CD4-positive, CD25-positive, alpha-beta regulatory T cell (primary cell): ENCODE measurements around the gene ESPN. TPM values are rescaled to one million over a fixed set of nuclear protein-coding genes. Genes with fewer than 3 reads are reported as not detected.
A peak's percentile ranks its signal among the peaks of the same experiment; 100 is the strongest.

Experiments used
- ATAC-seq, 2 donors: fragments of 150-1000 bp; cut with Tn5 transposase; one replicate each; pipeline ENCODE4 v1.10.0; 2021; ENCODE audit warnings: low read depth in 2 of 2, moderate number of reproducible peaks in 2 of 2, moderate library complexity in 1 of 2
- DNase-seq, 3 donors: peaks; one replicate each; pipeline versions ENCODE4 v3.0.0 to v3.0.0-alpha.2; 2012 to 2022; ENCODE audit warnings: mixed read lengths in 1 of 3
- H3K27ac ChIP-seq: one replicate; pipeline ENCODE4 v1.7.0; 2013; ENCODE audit warnings: mild to moderate bottlenecking, low read length; ENCODE audit not compliant: insufficient read depth, poor library complexity, severe bottlenecking
- H3K27me3 ChIP-seq: one replicate; pipeline ENCODE4 v1.7.0; 2013; ENCODE audit warnings: low read length; ENCODE audit not compliant: control insufficient read depth, insufficient read depth
- H3K36me3 ChIP-seq: one replicate; pipeline ENCODE4 v1.7.0; 2013; ENCODE audit warnings: mild to moderate bottlenecking, low read length, moderate library complexity; ENCODE audit not compliant: control insufficient read depth, insufficient read depth
- H3K4me1 ChIP-seq: 2 replicates; pipeline ENCODE4 v1.7.0; 2013; ENCODE audit warnings: mild to moderate bottlenecking, low read length; ENCODE audit not compliant: insufficient read depth, control insufficient read depth, poor library complexity, severe bottlenecking
- H3K4me3 ChIP-seq: one replicate; pipeline ENCODE4 v1.7.0; 2013; ENCODE audit warnings: low read depth, mild to moderate bottlenecking, low read length, moderate library complexity
- H3K9me3 ChIP-seq, 2 experiments: 1 replicate in 1 of 2; 2 replicates in 1 of 2; pipeline ENCODE4 v1.7.0; 2013; ENCODE audit warnings: low read length in 2 of 2, mild to moderate bottlenecking in 1 of 2, moderate library complexity in 1 of 2; ENCODE audit not compliant: control insufficient read depth in 2 of 2
- H3K27ac Mint-ChIP-seq, 3 donors: one replicate each; pipeline ENCODE4 v1.8.0; 2020 to 2022; ENCODE audit warnings: mild to moderate bottlenecking in 3 of 3, mixed read lengths in 3 of 3, moderate library complexity in 2 of 3
- H3K27me3 Mint-ChIP-seq: one replicate; pipeline ENCODE4 v1.8.0; 2022; ENCODE audit warnings: mild to moderate bottlenecking, mixed read lengths
- H3K36me3 Mint-ChIP-seq: one replicate; pipeline ENCODE4 v1.8.0; 2020; ENCODE audit warnings: mixed read lengths
- H3K4me1 Mint-ChIP-seq, 4 donors: one replicate each; pipeline ENCODE4 v1.8.0; 2020 to 2022; ENCODE audit warnings: mixed read lengths in 4 of 4, mild to moderate bottlenecking in 1 of 4
- H3K4me3 Mint-ChIP-seq, 4 donors: one replicate each; pipeline ENCODE4 v1.8.0; 2020 to 2022; ENCODE audit warnings: mild to moderate bottlenecking in 4 of 4, mixed read lengths in 4 of 4, moderate library complexity in 3 of 4
- H3K9me3 Mint-ChIP-seq, 7 donors: one replicate each; pipeline ENCODE4 v1.8.0; 2020 to 2022; ENCODE audit warnings: mixed read lengths in 7 of 7, mild to moderate bottlenecking in 3 of 7, moderate library complexity in 2 of 7
- polyA plus RNA-seq, 4 donors: library from polyadenylated mRNA; unstranded; fragments of 300-500 nt; fragmentation: Illumina TruSeq; gene quantifications; one replicate each; pipeline ENCODE4 v1.2.3, GENCODE V29; 2021
- total RNA-seq: library from RNA; stranded (reverse); gene quantifications from one replicate; pipeline ENCODE4 v1.2.3, GENCODE V29; 2022

The ESPN gene
- total and polyA plus RNA-seq, 5 donors from 2014 or later: 0.22 to 3.7 (median 0.23) TPM

DNA sequence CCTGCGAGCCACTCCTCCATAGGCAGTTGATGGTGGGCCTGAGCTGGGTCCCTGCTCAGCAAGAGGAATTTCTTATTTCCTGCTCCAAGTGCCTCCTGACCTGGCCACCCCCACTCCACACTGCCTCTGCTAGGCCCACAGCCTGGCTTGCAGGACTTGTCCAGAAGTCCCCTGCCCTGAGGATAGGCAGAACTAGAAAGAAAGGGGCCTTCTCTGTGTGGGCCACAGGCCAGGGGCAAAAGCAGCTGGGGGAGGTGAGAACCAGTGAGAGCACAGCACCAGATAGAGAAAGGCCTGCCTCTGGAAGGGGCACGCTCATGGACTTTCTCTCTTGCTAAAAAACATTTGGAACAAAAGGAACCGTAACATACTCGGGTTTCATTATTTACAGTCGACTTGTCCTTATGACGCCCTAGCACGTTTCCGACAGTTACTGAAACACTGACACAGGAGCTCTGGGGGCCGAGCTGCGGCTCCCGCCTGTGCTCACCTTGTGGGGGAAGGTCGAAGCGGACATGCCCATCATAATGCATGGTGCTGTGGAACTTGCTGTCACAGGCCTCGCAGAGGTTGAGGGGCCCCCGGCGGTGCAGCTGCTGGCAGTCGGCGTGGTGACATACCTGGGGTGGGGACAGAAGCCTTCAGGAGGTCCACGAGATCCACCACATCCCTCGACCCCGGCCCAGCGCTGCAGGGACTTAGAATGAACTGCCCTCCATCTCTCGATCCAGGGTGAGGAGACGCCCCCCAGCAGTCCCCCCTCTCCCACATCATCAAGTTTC lies 52.7 kb downstream of the ESPN start:
- no peak overlapping the region for H3K27ac Mint-ChIP-seq
- peaks cover 0 to 7% (median 4%) of the 10 kb centered on the region in 4 donors for H3K4me1 Mint-ChIP-seq
- H3K27me3 Mint-ChIP-seq: peaks cover 7% of the 10 kb centered on the region

DNA sequence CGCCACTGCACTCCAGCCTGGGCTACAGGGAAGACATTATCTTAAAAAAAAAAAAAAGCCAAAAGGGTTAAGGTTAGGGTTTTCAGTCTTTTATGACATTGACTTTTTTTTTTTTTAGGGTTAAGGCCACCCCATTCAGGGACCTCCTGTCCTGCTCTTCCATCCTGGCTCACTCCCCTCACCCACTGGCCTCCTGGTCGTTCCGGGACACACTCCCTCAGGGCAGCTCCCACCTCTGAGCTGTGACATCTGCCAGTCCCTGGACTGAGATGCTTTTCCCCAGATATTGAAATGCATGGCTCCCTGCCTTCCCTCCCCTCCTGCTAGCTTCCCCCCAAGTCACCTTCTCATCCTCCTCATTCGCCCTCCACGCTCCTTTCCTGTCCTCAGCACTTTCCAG lies 57.2 kb downstream of the ESPN start:
- Mint-ChIP-seq H3K27ac (peak overlapping the region in 1 of 3 donors; percentile 70), H3K27me3 (peaks cover 39% of the 10 kb centered on the region), H3K9me3 (no peaks in the 10 kb centered on the region), H3K4me1 (peaks cover 0 to 12% (median 4%) of the 10 kb centered on the region in 4 donors), H3K36me3 (peaks cover 3% of the 10 kb centered on the region), H3K4me3 (no peak overlapping the region)
- Histone ChIP-seq H3K4me1 (peaks cover 20% of the 10 kb centered on the region), H3K27me3 (no peaks in the 10 kb centered on the region), H3K27ac (no peak overlapping the region), H3K9me3 (no peaks in the 10 kb centered on the region), H3K36me3 (no peaks in the 10 kb centered on the region), H3K4me3 (no peak overlapping the region)
- DNase-seq: no peak
- no peak for ATAC-seq

More for the DNA sequence above, 52.7 kb downstream of the ESPN start:
- Histone ChIP-seq H3K9me3 (no peaks in the 10 kb centered on the region), H3K27ac (no peak overlapping the region), H3K36me3 (no peaks in the 10 kb centered on the region), H3K4me3 (no peak overlapping the region), H3K4me1 (peaks cover 4% of the 10 kb centered on the region), H3K27me3 (no peaks in the 10 kb centered on the region)
- Mint-ChIP-seq H3K36me3 (peaks cover 3% of the 10 kb centered on the region), H3K9me3 (no peaks in the 10 kb centered on the region), H3K4me3 (no peak overlapping the region)
- DNase-seq (no peak), ATAC-seq (no peak)

GRCh38 chr1:6483017-6483760 lies 58.6 kb downstream of the ESPN start:
- Histone ChIP-seq H3K9me3 (no peaks in the 10 kb centered on the region), H3K4me3 (no peak overlapping the region), H3K27ac (no peak overlapping the region), H3K36me3 (no peaks in the 10 kb centered on the region), H3K4me1 (peaks cover 20% of the 10 kb centered on the region), H3K27me3 (no peaks in the 10 kb centered on the region)
- peak overlapping the region in 1 of 4 donors; percentile 65 for H3K4me3 Mint-ChIP-seq
- H3K4me1 Mint-ChIP-seq: peaks cover 0 to 17% (median 8%) of the 10 kb centered on the region in 4 donors
- peaks cover 3% of the 10 kb centered on the region for H3K36me3 Mint-ChIP-seq
- peaks cover 0 to 1% (median 0%) of the 10 kb centered on the region in 7 donors for H3K9me3 Mint-ChIP-seq
- no peak overlapping the region for H3K27ac Mint-ChIP-seq
- ATAC-seq: no peak
- peaks cover 41% of the 10 kb centered on the region for H3K27me3 Mint-ChIP-seq
- no peak for DNase-seq

GRCh38 chr1:6483761-6484117 lies 59.2 kb downstream of the ESPN start:
- Histone ChIP-seq H3K36me3 (no peaks in the 10 kb centered on the region), H3K4me3 (no peak overlapping the region), H3K4me1 (peaks cover 20% of the 10 kb centered on the region), H3K27me3 (no peaks in the 10 kb centered on the region), H3K27ac (no peak overlapping the region), H3K9me3 (no peaks in the 10 kb centered on the region)
- peaks cover 0 to 1% (median 0%) of the 10 kb centered on the region in 7 donors for H3K9me3 Mint-ChIP-seq
- H3K27ac Mint-ChIP-seq: no peak overlapping the region
- H3K4me1 Mint-ChIP-seq: peaks cover 0 to 17% (median 8%) of the 10 kb centered on the region in 4 donors
- peaks cover 41% of the 10 kb centered on the region for H3K27me3 Mint-ChIP-seq
- peaks cover 3% of the 10 kb centered on the region for H3K36me3 Mint-ChIP-seq
- ATAC-seq: no peak
- H3K4me3 Mint-ChIP-seq: peak overlapping the region in 1 of 4 donors; percentile 43
- no peak for DNase-seq

- H3K9me3 Mint-ChIP-seq: peaks cover 0 to 1% (median 0%) of the 10 kb centered on the region in 7 donors
- H3K36me3 Mint-ChIP-seq: no peaks in the 10 kb centered on the region
- ATAC-seq (no peak), DNase-seq (no peak)
- Histone ChIP-seq H3K9me3 (no peaks in the 10 kb centered on the region), H3K36me3 (no peaks in the 10 kb centered on the region), H3K27ac (no peak overlapping the region), H3K4me1 (peaks cover 23% of the 10 kb centered on the region), H3K27me3 (no peaks in the 10 kb centered on the region), H3K4me3 (no peak overlapping the region)
- H3K27ac Mint-ChIP-seq: no peak overlapping the region
- peaks cover 0 to 17% (median 8%) of the 10 kb centered on the region in 4 donors for H3K4me1 Mint-ChIP-seq
- H3K27me3 Mint-ChIP-seq: peaks cover 38% of the 10 kb centered on the region
- H3K4me3 Mint-ChIP-seq: peak overlapping the region in 2 of 4 donors; percentile 43 to 56
Measured at GRCh38 chr1:6484826-6485167, 60.2 kb downstream of the ESPN start.

DNA sequence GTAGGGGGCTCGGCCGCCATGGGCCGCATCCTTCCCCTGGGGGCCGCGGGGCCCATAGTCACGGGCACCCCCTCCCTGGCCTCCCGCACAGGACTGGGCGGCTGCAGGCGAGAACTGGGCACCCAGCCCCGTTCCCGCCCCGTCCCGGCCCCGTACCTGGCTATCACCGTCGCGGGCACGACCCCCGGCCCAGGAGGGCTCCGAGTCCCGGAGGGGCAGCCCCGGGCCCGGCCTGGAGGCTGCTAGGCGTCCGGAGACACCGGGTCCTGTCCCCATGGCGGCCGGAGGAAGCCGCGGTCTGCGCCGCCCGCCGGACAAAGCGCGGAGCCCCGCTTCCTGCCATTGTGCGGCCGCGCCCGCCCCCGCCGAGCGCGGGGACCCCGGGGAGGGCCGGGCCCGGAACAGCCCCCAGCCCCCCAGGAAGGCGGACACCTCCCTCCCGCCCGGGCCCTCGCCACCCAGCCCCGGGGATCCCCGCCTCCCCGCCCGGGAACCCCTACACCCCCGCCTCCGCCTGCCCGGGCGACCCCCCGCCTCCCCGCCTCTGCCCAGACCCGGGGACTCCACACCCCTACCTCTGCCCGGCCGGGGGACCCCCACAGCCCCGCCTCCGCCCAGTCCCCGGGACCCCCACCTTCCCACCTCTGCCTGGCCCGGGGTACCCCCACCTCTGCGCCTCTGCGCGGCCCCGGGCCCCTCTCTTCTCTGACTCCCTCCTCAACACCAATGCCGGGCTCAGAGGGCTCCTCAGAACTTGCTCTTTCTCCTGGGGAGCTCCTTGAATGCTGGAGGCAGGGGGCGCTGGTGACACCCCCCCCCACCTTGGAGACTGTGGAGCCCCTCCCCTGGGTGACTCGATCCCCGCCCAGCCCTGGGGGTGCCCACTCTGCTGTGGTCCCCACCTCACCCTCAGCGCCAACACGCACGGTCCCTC lies 60.9 kb downstream of the ESPN start:
- H3K36me3 ChIP-seq: no peaks in the 10 kb centered on the region
- peaks cover 30% of the 10 kb centered on the region for H3K4me1 ChIP-seq
- no peak for DNase-seq
- peaks cover 38% of the 10 kb centered on the region for H3K27me3 Mint-ChIP-seq
- H3K4me3 Mint-ChIP-seq: no peak overlapping the region
- H3K27me3 ChIP-seq: no peaks in the 10 kb centered on the region
- no peak for ATAC-seq
- H3K4me1 Mint-ChIP-seq: peaks cover 0 to 17% (median 8%) of the 10 kb centered on the region in 4 donors
- H3K27ac ChIP-seq: no peak overlapping the region
- H3K27ac Mint-ChIP-seq: no peak overlapping the region
- H3K9me3 Mint-ChIP-seq: peaks cover 0 to 1% (median 0%) of the 10 kb centered on the region in 7 donors
- H3K4me3 ChIP-seq: no peak overlapping the region
- no peaks in the 10 kb centered on the region for H3K9me3 ChIP-seq
- H3K36me3 Mint-ChIP-seq: no peaks in the 10 kb centered on the region

DNA sequence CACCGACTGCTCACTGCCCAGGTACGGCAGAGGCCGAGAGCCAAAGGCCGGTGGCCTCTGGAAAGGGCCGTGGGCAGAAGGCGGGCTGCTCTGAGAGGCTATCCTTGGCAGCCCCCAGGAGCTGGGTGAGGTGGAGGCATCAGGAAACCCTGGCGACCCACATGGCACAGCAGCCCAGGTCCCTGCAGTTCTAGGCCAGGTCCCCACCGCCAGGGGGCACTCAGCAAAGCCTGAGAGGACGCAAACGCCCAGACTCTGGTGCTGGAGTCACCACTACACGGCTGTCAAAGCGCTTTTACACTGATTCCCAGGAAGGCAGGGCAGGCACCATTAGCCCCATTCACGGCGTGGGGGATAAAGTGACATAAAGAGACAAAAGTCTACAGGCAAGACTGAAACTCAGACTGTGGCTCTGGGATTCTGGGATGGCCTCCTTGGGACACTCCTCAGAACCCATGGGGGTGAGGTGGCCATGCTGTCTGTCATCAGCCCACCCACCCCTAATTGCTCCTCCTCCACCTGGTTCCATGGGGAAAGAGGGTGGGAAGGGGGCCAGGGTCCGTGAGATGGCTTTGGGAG lies 61.9 kb downstream of the ESPN start:
- Mint-ChIP-seq H3K27ac (no peak overlapping the region), H3K9me3 (peaks cover 0 to 1% (median 0%) of the 10 kb centered on the region in 7 donors), H3K36me3 (no peaks in the 10 kb centered on the region), H3K4me3 (peak overlapping the region in 3 of 4 donors; percentile 5 to 82 (median 62)), H3K27me3 (peaks cover 42% of the 10 kb centered on the region), H3K4me1 (peaks cover 0 to 24% (median 13%) of the 10 kb centered on the region in 4 donors)
- peak; percentile 76 to 81 for ATAC-seq
- no peak overlapping the region for H3K4me3 ChIP-seq
- no peaks in the 10 kb centered on the region for H3K36me3 ChIP-seq
- DNase-seq: peak; percentile 71 to 85 (median 84)
- H3K27me3 ChIP-seq: no peaks in the 10 kb centered on the region
- no peak overlapping the region for H3K27ac ChIP-seq
- peaks cover 41% of the 10 kb centered on the region for H3K4me1 ChIP-seq
- H3K9me3 ChIP-seq: no peaks in the 10 kb centered on the region
